ENCODE data around the gene PDE2A. TPM values are rescaled to one million over a fixed set of nuclear protein-coding genes. Genes with fewer than 3 reads are reported as not detected.
"Not testable (repeated sequence)": the region's sequence is repeated elsewhere in the genome, so short reads cannot be mapped to it uniquely, and the experiment has no call there.

Gene PDE2A
- total and polyA plus RNA-seq, 7 experiments from 2014 or later, result 0.97 to 9.0 (median 1.7) TPM; not detected in 2

DNA sequence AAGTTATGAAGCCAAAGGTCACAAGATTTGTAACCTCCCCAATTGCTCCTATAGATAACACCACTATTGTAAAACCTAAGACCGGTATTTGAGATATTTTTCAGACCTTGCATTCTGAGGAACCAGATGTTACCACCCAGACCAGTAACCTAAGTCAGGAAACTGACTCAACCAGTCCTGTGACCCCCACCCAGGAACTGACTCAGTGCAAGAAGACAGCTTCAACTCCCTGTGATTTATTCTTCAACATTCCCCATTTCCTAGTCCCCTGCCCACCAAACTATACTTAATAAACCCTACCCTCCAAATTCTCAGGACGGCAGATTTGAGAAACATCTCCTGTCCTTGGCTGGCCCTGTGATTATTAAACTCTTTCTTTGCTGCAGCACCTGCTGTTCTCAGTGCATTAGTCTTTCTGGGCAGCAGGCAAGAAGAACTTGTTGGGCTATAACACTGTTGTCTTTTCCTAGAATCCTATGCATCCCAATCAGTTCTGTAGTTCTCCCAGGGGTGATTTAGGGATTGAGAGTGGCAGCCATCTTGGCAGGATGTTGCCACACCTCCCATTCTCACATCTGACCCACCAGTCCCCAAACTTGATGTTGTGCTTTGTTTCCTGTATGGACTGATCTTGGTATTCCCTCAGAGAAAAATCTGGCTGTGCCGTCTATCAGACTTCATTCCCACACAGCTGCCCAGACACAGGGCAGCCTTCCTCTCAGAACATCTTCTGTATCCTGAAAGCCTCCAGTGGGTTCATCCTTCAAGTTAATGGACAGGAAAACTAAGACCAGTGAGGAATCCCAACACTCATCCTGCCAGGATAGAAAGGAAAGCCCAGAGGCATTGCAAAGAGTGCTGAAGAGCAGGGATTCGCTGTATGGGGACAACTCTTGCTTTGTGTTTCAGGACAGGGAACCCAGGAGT, 104.0 kb downstream of the PDE2A start:
- H3K4me3 Mint-ChIP-seq, result peak overlapping the region in 1 of 10 donors; percentile 18
- no peaks in the 10 kb centered on the region for H3K9me3 Mint-ChIP-seq

DNA sequence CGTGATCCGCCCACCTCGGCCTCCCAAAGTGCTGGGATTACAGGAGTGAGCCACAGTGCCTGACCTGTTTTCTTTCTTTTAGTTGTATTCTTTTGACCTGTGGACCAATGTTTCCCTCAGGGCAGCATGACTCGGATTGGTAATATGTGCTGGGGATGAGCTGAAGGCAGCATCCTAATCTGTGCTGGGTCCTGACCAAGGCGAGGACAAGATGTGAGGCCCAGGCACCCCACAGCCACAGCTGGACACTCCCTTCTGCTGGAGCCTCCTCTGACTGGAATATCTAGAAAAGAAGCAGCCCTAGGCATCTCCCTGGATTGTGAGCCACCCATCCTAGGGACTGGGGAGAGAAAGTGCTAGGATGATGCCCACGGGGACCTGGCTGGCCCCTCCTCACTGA, 105.4 kb downstream of the PDE2A start:
- POLR2A ChIA-PET, result no interaction called here
- H3K36me3 Mint-ChIP-seq, result no peaks in the 10 kb centered on the region
- DNase-seq (no peak), ATAC-seq (no peak)
- H3K4me3 Mint-ChIP-seq, result no peak overlapping the region
- Histone ChIP-seq H3K27me3 (ENCODE audit: control insufficient read depth in 2 of 2, insufficient read depth in 2 of 2, low read length in 2 of 2) (no peaks in the 10 kb centered on the region), H3K9me3 (ENCODE audit: control insufficient read depth in 2 of 3, low read length in 3 of 3) (no peaks in the 10 kb centered on the region), H3K4me1 (ENCODE audit: control insufficient read depth in 2 of 2, insufficient read depth in 2 of 2, low read length in 2 of 2) (no peaks in the 10 kb centered on the region), H3K36me3 (ENCODE audit: control insufficient read depth in 2 of 3, insufficient read depth in 3 of 3, low read length in 3 of 3) (no peaks in the 10 kb centered on the region), H3K27ac (ENCODE audit: low read depth, low read length) (no peak overlapping the region), H3K4me3 (ENCODE audit: low read length) (no peak overlapping the region)
- H3K9me3 Mint-ChIP-seq, result no peaks in the 10 kb centered on the region
- intact Hi-C loops (cut with micrococcal nuclease), result no loop called here
- H3K27me3 Mint-ChIP-seq, result peaks cover 0 to 12% (median 5%) of the 10 kb centered on the region in 5 donors
- no peak overlapping the region for H3K27ac Mint-ChIP-seq
- peaks cover 0 to 18% (median 0%) of the 10 kb centered on the region in 7 donors for H3K4me1 Mint-ChIP-seq
- CTCF ChIA-PET, result interaction anchor here (0.7 kb wide), 1 partner anchor 18 kb away, joined by 3 read pairs; no protein-coding TSS in a partner anchor

More for the DNA sequence above, 104.0 kb downstream of the PDE2A start:
- Histone ChIP-seq H3K9me3 (ENCODE audit: control insufficient read depth in 2 of 3, low read length in 3 of 3) (no peaks in the 10 kb centered on the region), H3K27me3 (ENCODE audit: control insufficient read depth in 2 of 2, insufficient read depth in 2 of 2, low read length in 2 of 2) (no peaks in the 10 kb centered on the region), H3K27ac (ENCODE audit: low read depth, low read length) (no peak overlapping the region), H3K4me3 (ENCODE audit: low read length) (no peak overlapping the region), H3K4me1 (ENCODE audit: control insufficient read depth in 2 of 2, insufficient read depth in 2 of 2, low read length in 2 of 2) (no peaks in the 10 kb centered on the region), H3K36me3 (ENCODE audit: control insufficient read depth in 2 of 3, insufficient read depth in 3 of 3, low read length in 3 of 3) (no peaks in the 10 kb centered on the region)
- DNase-seq (no peak), ATAC-seq (peak; percentile 79)
- intact Hi-C loops (cut with micrococcal nuclease), result no loop called here
- H3K4me1 Mint-ChIP-seq, result peaks cover 0 to 18% (median 0%) of the 10 kb centered on the region in 7 donors
- no peaks in the 10 kb centered on the region for H3K36me3 Mint-ChIP-seq
- ChIA-PET POLR2A (no interaction called here), CTCF (no interaction called here)
- peak overlapping the region in 1 of 9 donors; percentile 51 for H3K27ac Mint-ChIP-seq
- H3K27me3 Mint-ChIP-seq, result peaks cover 5 to 19% (median 13%) of the 10 kb centered on the region in 5 donors

DNA sequence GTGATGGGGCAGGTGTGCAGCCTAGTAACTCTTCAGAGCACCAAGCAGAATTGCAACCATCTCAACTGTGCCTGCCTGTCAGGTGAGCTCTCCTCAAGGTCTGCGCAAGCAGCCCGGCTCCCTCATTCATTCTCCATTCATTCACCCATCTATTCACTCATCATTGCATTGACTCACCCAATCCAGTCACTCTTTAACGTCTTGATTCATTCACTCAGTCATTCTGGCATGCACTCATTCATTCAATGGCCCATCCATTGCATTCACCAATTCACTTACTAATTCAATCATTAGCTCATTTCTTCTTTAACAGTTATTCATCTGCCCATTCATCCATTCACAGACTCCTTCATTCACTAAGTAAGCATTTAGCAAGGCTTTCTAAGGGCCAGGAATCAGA, 111.8 kb downstream of the PDE2A start:
- H3K27me3 Mint-ChIP-seq, result peaks cover 0 to 16% (median 0%) of the 10 kb centered on the region in 5 donors
- Histone ChIP-seq H3K27me3 (ENCODE audit: control insufficient read depth in 2 of 2, insufficient read depth in 2 of 2, low read length in 2 of 2) (no peaks in the 10 kb centered on the region), H3K9me3 (ENCODE audit: control insufficient read depth in 2 of 3, low read length in 3 of 3) (no peaks in the 10 kb centered on the region), H3K4me1 (ENCODE audit: control insufficient read depth in 2 of 2, insufficient read depth in 2 of 2, low read length in 2 of 2) (no peaks in the 10 kb centered on the region), H3K36me3 (ENCODE audit: control insufficient read depth in 2 of 3, insufficient read depth in 3 of 3, low read length in 3 of 3) (no peaks in the 10 kb centered on the region), H3K27ac (ENCODE audit: low read depth, low read length) (no peak overlapping the region), H3K4me3 (ENCODE audit: low read length) (no peak overlapping the region)
- H3K36me3 Mint-ChIP-seq, result no peaks in the 10 kb centered on the region
- ChIA-PET CTCF (no interaction called here), POLR2A (no interaction called here)
- no peak overlapping the region for H3K4me3 Mint-ChIP-seq
- no peak overlapping the region for H3K27ac Mint-ChIP-seq
- ATAC-seq (no peak), DNase-seq (no peak)
- no peaks in the 10 kb centered on the region for H3K9me3 Mint-ChIP-seq
- intact Hi-C loops (cut with micrococcal nuclease), result no loop called here
- no peaks in the 10 kb centered on the region for H3K4me1 Mint-ChIP-seq

DNA sequence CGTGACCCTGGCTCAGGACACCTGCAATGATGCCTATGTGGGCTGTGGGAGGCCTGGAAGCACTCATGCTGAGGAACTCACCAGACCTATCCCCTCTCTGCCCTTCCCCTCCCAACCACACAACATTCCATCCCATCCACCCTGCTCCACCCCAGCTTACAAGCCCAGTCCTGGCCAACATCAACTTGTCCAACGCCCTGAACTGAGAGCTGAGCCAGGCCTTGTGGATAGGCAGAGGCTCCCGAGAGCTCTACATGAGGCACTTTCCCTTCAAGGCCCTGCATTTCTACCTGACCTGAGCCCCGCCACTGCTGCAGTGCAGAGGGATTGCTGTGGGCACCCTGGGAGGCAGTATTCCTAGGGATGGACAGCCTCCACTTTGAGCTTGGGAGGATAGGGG, 112.4 kb downstream of the PDE2A start:
- intact Hi-C loops (cut with micrococcal nuclease), result no loop called here
- no peak for ATAC-seq
- no peaks in the 10 kb centered on the region for H3K9me3 ChIP-seq (ENCODE audit: control insufficient read depth in 2 of 3, low read length in 3 of 3)
- no peak overlapping the region for H3K27ac ChIP-seq (ENCODE audit: low read depth, low read length)
- H3K27me3 ChIP-seq (ENCODE audit: control insufficient read depth in 2 of 2, insufficient read depth in 2 of 2, low read length in 2 of 2), result no peaks in the 10 kb centered on the region
- H3K36me3 Mint-ChIP-seq, result no peaks in the 10 kb centered on the region
- H3K27me3 Mint-ChIP-seq, result peaks cover 0 to 19% (median 0%) of the 10 kb centered on the region in 5 donors
- H3K27ac Mint-ChIP-seq, result no peak overlapping the region
- no peak for DNase-seq
- H3K4me3 Mint-ChIP-seq, result no peak overlapping the region
- no peaks in the 10 kb centered on the region for H3K36me3 ChIP-seq (ENCODE audit: control insufficient read depth in 2 of 3, insufficient read depth in 3 of 3, low read length in 3 of 3)
- POLR2A ChIA-PET, result no interaction called here
- no peak overlapping the region for H3K4me3 ChIP-seq (ENCODE audit: low read length)
- H3K4me1 Mint-ChIP-seq, result no peaks in the 10 kb centered on the region
- no peaks in the 10 kb centered on the region for H3K4me1 ChIP-seq (ENCODE audit: control insufficient read depth in 2 of 2, insufficient read depth in 2 of 2, low read length in 2 of 2)
- CTCF ChIA-PET, result no interaction called here
- no peaks in the 10 kb centered on the region for H3K9me3 Mint-ChIP-seq

DNA sequence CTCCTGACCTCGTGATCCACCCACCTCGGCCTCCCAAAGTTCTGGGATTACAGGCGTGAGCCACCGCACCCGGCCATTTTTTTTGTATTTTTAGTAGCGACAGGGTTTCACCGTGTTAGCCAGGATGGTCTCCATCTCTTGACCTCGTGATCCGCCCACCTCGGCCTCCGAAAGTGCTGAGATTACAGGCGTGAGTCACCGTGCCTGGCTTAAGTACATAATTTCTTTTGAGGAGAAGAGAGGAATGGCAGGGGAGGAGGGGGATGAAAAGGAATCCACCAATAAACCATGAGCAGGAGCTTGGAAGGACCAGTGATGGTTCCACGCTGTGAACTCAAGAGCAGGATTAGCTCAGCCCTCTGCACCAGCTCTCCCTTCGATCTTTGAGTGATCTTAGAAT, 113.4 kb downstream of the PDE2A start:
- H3K4me1 ChIP-seq (ENCODE audit: control insufficient read depth in 2 of 2, insufficient read depth in 2 of 2, low read length in 2 of 2); DNase-seq; H3K4me3 ChIP-seq (ENCODE audit: low read length); H3K9me3 Mint-ChIP-seq; POLR2A ChIA-PET; H3K27ac Mint-ChIP-seq; H3K27me3 ChIP-seq (ENCODE audit: control insufficient read depth in 2 of 2, insufficient read depth in 2 of 2, low read length in 2 of 2); H3K27ac ChIP-seq (ENCODE audit: low read depth, low read length); H3K36me3 Mint-ChIP-seq; ATAC-seq; H3K9me3 ChIP-seq (ENCODE audit: control insufficient read depth in 2 of 3, low read length in 3 of 3); H3K36me3 ChIP-seq (ENCODE audit: control insufficient read depth in 2 of 3, insufficient read depth in 3 of 3, low read length in 3 of 3); intact Hi-C loops (cut with micrococcal nuclease); H3K4me1 Mint-ChIP-seq; H3K4me3 Mint-ChIP-seq: not testable (repeated sequence)
- CTCF ChIA-PET, result interaction anchor here (0.7 to 1.5 kb wide), 2 partner anchors 26 to 89 kb away, joined by 3 to 6 read pairs; no protein-coding TSS in a partner anchor
- peaks cover 0 to 21% (median 0%) of the 10 kb centered on the region in 5 donors for H3K27me3 Mint-ChIP-seq

DNA sequence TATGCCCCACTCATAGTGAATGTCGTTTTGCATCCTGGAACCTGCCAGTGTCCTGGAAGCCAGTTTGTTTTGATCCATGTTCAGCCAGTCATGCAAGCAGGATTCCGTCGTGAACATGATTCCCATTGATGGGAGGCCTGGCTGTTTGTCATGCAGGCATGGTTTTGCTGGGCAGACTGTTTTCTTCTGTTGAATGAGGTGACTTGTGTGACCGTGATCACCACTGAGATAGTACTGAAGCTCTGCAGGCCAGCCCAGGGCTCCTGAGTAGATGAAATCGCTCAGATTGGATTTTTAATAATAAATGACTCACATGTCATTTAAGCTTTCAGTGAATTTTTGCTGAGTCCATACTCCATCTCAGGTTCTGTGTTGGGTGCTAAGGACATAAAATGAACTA, 117.8 kb downstream of the PDE2A start:
- ChIA-PET CTCF (no interaction called here), POLR2A (no interaction called here)
- Histone ChIP-seq H3K27ac (ENCODE audit: low read depth, low read length) (no peak overlapping the region), H3K9me3 (ENCODE audit: control insufficient read depth in 2 of 3, low read length in 3 of 3) (no peaks in the 10 kb centered on the region), H3K4me1 (ENCODE audit: control insufficient read depth in 2 of 2, insufficient read depth in 2 of 2, low read length in 2 of 2) (no peaks in the 10 kb centered on the region), H3K27me3 (ENCODE audit: control insufficient read depth in 2 of 2, insufficient read depth in 2 of 2, low read length in 2 of 2) (no peaks in the 10 kb centered on the region), H3K4me3 (ENCODE audit: low read length) (no peak overlapping the region), H3K36me3 (ENCODE audit: control insufficient read depth in 2 of 3, insufficient read depth in 3 of 3, low read length in 3 of 3) (no peaks in the 10 kb centered on the region)
- Mint-ChIP-seq H3K27me3 (peaks cover 3 to 35% (median 10%) of the 10 kb centered on the region in 5 donors), H3K4me3 (no peak overlapping the region), H3K9me3 (no peaks in the 10 kb centered on the region), H3K27ac (no peak overlapping the region), H3K36me3 (no peaks in the 10 kb centered on the region), H3K4me1 (peaks cover 0 to 9% (median 5%) of the 10 kb centered on the region in 7 donors)
- ATAC-seq (no peak), DNase-seq (no peak)
- intact Hi-C loops (cut with micrococcal nuclease), result no loop called here

Data from naive thymus-derived CD4-positive, alpha-beta T cell (primary cell).